Measurements from ENCODE around the gene GPR75.

Gene GPR75

DNA sequence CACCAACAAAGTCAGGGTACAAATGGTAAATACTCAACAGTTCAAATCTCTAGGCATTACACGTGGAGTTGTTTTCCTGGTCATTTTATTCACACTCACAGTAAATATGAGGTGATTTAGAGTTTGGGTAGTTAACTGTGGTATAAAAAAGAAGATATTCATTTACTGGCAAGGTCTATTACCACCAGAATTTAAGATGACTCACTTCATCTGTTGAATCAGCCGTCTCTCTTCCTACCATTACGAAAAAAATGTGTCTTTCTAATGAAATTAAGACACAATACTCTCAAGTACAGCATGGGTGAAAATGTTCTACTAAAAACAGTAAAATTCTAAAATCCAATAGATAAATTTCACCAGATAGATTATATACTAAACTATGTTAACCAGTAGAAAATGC lies 21.0 kb upstream of the GPR75 start:
- no peak overlapping the region for H3K4me3 ChIP-seq (ENCODE audit: low read depth, low read length)
- H3K27me3 ChIP-seq (ENCODE audit: insufficient read depth, low read depth, severe bottlenecking) = no peaks in the 10 kb centered on the region
- DNase-seq = no peak
- H3K9me3 ChIP-seq (ENCODE audit: severe bottlenecking) = no peaks in the 10 kb centered on the region
- TF ChIP-seq, protein P1, sequence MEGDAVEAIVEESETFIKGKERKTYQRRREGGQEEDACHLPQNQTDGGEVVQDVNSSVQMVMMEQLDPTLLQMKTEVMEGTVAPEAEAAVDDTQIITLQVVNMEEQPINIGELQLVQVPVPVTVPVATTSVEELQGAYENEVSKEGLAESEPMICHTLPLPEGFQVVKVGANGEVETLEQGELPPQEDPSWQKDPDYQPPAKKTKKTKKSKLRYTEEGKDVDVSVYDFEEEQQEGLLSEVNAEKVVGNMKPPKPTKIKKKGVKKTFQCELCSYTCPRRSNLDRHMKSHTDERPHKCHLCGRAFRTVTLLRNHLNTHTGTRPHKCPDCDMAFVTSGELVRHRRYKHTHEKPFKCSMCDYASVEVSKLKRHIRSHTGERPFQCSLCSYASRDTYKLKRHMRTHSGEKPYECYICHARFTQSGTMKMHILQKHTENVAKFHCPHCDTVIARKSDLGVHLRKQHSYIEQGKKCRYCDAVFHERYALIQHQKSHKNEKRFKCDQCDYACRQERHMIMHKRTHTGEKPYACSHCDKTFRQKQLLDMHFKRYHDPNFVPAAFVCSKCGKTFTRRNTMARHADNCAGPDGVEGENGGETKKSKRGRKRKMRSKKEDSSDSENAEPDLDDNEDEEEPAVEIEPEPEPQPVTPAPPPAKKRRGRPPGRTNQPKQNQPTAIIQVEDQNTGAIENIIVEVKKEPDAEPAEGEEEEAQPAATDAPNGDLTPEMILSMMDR (IDR thresholded peaks at IDR 0.05; ENCODE audit: low read depth, low read length) = no peak
- H3K36me3 ChIP-seq = peaks cover 35% of the 10 kb centered on the region
- H3K27ac ChIP-seq = no peak overlapping the region

DNA sequence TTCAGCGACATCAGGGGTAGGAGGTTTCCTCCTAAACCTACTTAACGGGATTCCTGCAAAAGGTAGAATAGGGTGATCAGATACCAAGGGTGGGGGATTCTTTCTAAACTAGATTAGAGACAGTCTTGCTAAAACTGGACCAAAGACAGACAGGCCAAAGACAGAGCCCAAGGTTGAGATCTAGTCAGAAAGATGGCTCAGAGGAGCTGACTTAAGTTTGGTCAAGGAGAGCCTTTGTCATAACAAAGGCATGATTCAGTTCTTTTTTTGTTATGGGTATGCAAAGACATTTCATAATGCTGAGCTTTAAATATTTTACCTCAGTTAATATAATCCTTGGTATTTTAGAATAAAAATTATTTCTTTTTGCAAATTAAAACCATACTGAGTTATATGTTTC lies 17.8 kb upstream of the GPR75 start:
- no peak overlapping the region for H3K27ac ChIP-seq

DNA sequence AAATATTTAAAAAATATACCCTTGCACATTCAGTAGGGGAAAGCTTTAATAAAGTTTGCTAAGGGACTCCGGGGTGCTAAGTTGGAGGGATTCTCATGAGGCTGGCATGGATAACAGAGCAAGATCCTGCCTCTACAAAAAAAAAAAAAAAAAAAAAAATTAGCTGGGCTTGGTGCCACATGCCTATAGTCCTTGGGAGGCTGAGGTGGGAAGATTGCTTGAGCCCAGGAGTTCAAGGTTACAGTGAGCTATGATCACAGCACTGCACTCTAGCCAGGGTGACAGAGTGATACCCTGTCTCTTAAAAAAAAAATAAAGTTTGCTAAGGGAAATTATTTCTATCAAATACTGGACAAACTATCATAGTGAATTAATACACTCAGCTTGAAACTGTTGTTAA lies 17.3 kb upstream of the GPR75 start:
- H3K4me3 ChIP-seq (ENCODE audit: low read depth, low read length) = no peak overlapping the region
- H3K36me3 ChIP-seq = peaks cover 44% of the 10 kb centered on the region
- H3K9me3 ChIP-seq (ENCODE audit: severe bottlenecking) = no peaks in the 10 kb centered on the region
- TF ChIP-seq, protein P1 (IDR thresholded peaks at IDR 0.05; ENCODE audit: low read depth, low read length) = no peak
- DNase-seq = no peak
- no peaks in the 10 kb centered on the region for H3K27me3 ChIP-seq (ENCODE audit: insufficient read depth, low read depth, severe bottlenecking)
- H3K27ac ChIP-seq = no peak overlapping the region

More for the DNA sequence above, 17.8 kb upstream of the GPR75 start:
- H3K27me3 ChIP-seq (ENCODE audit: insufficient read depth, low read depth, severe bottlenecking) = no peaks in the 10 kb centered on the region
- H3K36me3 ChIP-seq = peaks cover 40% of the 10 kb centered on the region
- DNase-seq = no peak
- no peaks in the 10 kb centered on the region for H3K9me3 ChIP-seq (ENCODE audit: severe bottlenecking)
- TF ChIP-seq, protein P1 (IDR thresholded peaks at IDR 0.05; ENCODE audit: low read depth, low read length) = no peak
- H3K4me3 ChIP-seq (ENCODE audit: low read depth, low read length) = no peak overlapping the region

DNA sequence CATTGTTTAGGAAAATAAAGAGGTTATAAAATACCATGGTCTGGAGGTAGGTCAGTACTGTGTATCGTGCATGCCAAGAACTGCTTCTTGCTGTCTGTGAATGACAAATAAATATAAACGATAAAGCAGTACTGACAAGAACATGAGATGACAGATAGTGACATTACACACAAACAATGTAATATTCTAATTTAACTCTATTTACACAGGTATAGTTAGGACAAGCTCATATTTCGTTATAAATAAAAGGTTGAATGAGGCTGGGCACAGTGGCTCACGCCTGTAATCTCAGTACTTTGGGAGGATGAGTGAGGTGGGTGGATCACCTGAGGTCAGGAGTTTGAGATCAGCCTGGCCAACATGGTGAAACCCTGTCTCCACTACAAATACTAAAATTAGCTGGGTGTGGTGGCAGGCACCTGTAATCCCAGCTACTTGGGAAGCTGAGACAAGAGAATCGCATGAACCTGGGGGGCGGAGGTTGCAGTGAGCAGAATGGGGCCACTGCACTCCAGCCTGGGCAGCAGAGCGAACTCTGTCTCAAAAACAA lies 14.7 kb upstream of the GPR75 start:
- H3K9me3 ChIP-seq (ENCODE audit: severe bottlenecking) = no peaks in the 10 kb centered on the region
- H3K4me3 ChIP-seq (ENCODE audit: low read depth, low read length) = no peak overlapping the region
- no peak overlapping the region for H3K27ac ChIP-seq
- peaks cover 58% of the 10 kb centered on the region for H3K36me3 ChIP-seq
- DNase-seq = no peak
- no peaks in the 10 kb centered on the region for H3K27me3 ChIP-seq (ENCODE audit: insufficient read depth, low read depth, severe bottlenecking)
- TF ChIP-seq, protein P1 (IDR thresholded peaks at IDR 0.05; ENCODE audit: low read depth, low read length) = no peak

DNA sequence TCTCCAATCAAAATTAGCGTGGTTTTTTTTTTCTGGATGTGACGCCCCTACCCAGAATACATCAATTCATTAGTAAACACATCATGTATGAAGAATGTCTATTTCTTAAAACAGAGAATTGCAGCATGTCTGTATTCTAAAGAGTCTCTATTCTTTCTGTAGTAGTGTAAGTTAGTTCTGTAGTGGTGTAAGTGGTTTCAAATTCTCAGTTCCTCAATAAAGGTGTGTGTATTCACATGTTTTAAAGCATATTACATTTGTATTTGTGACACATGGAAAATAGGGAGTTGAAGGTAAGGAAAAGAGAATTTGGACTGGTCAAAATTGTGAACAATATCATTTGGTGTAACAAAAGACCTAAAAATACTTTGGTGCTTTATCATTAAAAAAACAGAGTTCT lies 8.0 kb upstream of the GPR75 start:
- TF ChIP-seq, protein P1 (IDR thresholded peaks at IDR 0.05; ENCODE audit: low read depth, low read length) = no peak
- Histone ChIP-seq H3K4me3 (ENCODE audit: low read depth, low read length) (no peak overlapping the region), H3K27ac (no peak overlapping the region), H3K36me3 (peaks cover 55% of the 10 kb centered on the region), H3K27me3 (ENCODE audit: insufficient read depth, low read depth, severe bottlenecking) (no peaks in the 10 kb centered on the region), H3K9me3 (ENCODE audit: severe bottlenecking) (no peaks in the 10 kb centered on the region)
- DNase-seq = no peak

DNA sequence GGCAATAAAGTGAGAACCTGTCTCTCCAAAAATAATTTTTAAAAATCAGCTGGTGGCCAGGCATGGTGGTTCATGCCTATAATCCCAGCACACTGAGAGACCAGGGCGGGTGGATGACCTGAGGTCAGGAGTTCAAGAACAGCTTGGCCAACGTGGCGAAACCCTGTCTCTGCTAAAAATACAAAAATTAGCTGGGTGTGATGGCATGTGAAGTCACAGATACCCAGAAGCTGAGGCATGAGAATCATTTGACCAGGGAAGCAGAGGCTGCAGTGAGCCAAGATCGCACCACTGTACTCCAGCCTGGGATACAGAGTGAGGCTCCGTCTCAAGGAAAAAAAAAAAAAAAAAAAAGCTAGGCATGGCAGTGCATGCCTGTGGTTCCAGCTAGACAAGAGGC lies 7.4 kb upstream of the GPR75 start:
- TF ChIP-seq, protein P1 (IDR thresholded peaks at IDR 0.05; ENCODE audit: low read depth, low read length) = no peak
- H3K4me3 ChIP-seq (ENCODE audit: low read depth, low read length) = no peak overlapping the region
- DNase-seq = no peak
- peaks cover 52% of the 10 kb centered on the region for H3K36me3 ChIP-seq
- H3K27me3 ChIP-seq (ENCODE audit: insufficient read depth, low read depth, severe bottlenecking) = no peaks in the 10 kb centered on the region
- H3K9me3 ChIP-seq (ENCODE audit: severe bottlenecking) = no peaks in the 10 kb centered on the region
- no peak overlapping the region for H3K27ac ChIP-seq
